ENCODE data around the gene PHLDA1. TPM values are rescaled to one million over a fixed set of nuclear protein-coding genes. Genes with fewer than 3 reads are reported as not detected.

The PHLDA1 gene
- total and polyA plus RNA-seq, 2 of the 13 experiments (the other 11 are each of a cell fraction or from before 2014, with no cell fraction given): 33.8 to 41.0 TPM

- TF ChIP-seq ZNF33A (CRISPR knock-in tag; IDR thresholded peaks at IDR 0.05; ENCODE audit: borderline replicate concordance): no peak
- no peak for TF ChIP-seq ZBTB39 (CRISPR knock-in tag; IDR thresholded peaks at IDR 0.05)
- 0 out of 2 replicates have a peak, but pooled peaks have one; percentile 7 for TF ChIP-seq ZNF761 (CRISPR knock-in tag; conservative IDR thresholded peaks at IDR 0.05)
- TF ChIP-seq ZNF333 (CRISPR knock-in tag; IDR thresholded peaks at IDR 0.05; ENCODE audit: borderline replicate concordance): no peak
- TF ChIP-seq MEIS1 (CRISPR knock-in tag; IDR thresholded peaks at IDR 0.05; ENCODE audit: borderline replicate concordance): no peak
- TF ChIP-seq AFF4 (CRISPR knock-in tag; IDR thresholded peaks at IDR 0.05): peak; percentile 89
- no peak for TF ChIP-seq SNAI1 (CRISPR knock-in tag; IDR thresholded peaks at IDR 0.05; ENCODE audit: borderline replicate concordance)
- TF ChIP-seq ZSCAN9 (CRISPR knock-in tag; IDR thresholded peaks at IDR 0.05; ENCODE audit: borderline replicate concordance): peak; percentile 29; the same call in 1 of the 2 replicates
- no peak for TF ChIP-seq NFRKB (IDR thresholded peaks at IDR 0.05)
- TF ChIP-seq ZNF580 (CRISPR knock-in tag; IDR thresholded peaks at IDR 0.05; ENCODE audit: borderline replicate concordance, low read depth): no peak
- TF ChIP-seq PRDM10 (CRISPR knock-in tag; IDR thresholded peaks at IDR 0.05; ENCODE audit: low read depth): no peak
- no peak for TF ChIP-seq REXO4 (CRISPR knock-in tag; IDR thresholded peaks at IDR 0.05; ENCODE audit: borderline replicate concordance)
- no peak for TF ChIP-seq ZNF652 (CRISPR knock-in tag; IDR thresholded peaks at IDR 0.05; ENCODE audit: borderline replicate concordance, low read depth)
- no peak for TF ChIP-seq FUBP1 (CRISPR knock-in tag; IDR thresholded peaks at IDR 0.05; ENCODE audit: borderline replicate concordance)
- TF ChIP-seq NR2C2 (CRISPR knock-in tag; IDR thresholded peaks at IDR 0.05; ENCODE audit: borderline replicate concordance): no peak
- peak; percentile 55 for TF ChIP-seq AGO2 (optimal IDR thresholded peaks at IDR 0.05; ENCODE audit: low read depth, low read length)
- TF ChIP-seq SAP130 (CRISPR knock-in tag; IDR thresholded peaks at IDR 0.05; ENCODE audit: low read depth): peak; percentile 31
Observed at GRCh38 chr12:76028571-76029277, 2.9 kb downstream of the PHLDA1 start (continued).
